GM18909 (cell line): ENCODE data around the gene UBAP1.
"Not testable (repeated sequence)": the region's sequence is repeated elsewhere in the genome, so short reads cannot be mapped to it uniquely, and the experiment has no call there.

ENCODE experiments used
- ATAC-seq: cut with Tn5 transposase; IDR thresholded peaks from one replicate; pipeline ENCODE4 v1.9.1; 2021; ENCODE audit warnings: mild to moderate bottlenecking; ENCODE audit not compliant: unreplicated experiment, poor library complexity

Gene UBAP1

DNA sequence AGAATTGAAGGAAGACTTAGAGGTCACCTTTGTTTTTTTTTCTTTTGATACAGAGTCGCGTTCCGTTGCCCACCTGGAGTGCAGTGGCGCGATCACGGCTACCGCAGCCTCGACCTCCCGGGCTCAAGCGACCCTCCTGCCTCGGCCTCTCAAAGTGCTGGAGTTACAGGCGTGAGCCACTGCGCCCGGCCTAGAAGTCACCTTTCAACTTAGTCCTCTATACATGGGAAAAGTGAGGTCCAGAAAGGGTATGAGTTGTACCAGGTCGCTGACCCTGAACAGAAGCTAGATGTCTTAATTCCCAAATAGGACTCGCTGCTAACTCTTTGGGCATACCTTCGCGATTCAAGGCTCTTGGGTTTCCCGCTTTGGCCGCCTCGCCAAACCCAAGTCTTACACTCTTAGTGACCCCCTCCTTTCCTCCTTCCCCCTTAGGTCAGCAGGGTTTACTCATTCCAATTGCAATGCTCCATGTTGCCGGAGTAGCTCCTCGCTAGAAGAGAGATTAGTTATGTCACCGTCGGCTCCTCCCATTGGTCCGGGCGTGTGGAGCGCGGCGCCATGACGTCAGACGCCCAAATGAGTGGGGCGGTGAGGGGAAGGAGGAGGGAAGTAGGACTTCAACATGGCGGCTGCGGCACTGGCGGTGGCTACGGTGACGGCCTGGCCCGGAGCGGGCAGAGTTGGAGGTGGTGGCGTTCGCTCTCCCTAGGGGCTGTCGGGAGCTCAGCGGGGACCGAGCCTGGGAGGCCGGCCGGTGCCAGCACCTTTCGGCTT, at the start of gene UBAP1:
TSS of gene UBAP1 (plus strand) at position 608 of the 777 bp plus-strand sequence. CDS start 41,872 bp downstream, outside the sequence.
- ATAC-seq, result peak; percentile 99

DNA sequence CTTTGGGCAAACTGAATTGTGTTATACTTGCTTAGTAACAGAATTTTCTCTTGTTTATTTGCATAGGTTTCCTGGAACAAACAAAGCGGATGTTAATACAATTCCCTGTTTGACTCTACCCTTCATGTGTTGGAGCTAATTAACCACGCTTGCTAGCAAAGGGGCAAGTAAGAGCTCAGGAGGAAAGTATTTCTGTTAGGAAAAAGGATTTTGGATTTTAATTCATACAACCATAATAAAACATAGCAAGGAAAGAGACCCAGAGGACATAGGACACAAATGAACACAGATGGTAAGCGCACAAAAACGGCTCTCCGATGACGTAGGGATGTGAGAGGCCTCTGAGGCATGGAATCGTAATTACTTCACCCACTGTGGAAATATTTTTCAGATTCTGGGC, 47.3 kb upstream of the UBAP1 start:
- no peak for ATAC-seq

DNA sequence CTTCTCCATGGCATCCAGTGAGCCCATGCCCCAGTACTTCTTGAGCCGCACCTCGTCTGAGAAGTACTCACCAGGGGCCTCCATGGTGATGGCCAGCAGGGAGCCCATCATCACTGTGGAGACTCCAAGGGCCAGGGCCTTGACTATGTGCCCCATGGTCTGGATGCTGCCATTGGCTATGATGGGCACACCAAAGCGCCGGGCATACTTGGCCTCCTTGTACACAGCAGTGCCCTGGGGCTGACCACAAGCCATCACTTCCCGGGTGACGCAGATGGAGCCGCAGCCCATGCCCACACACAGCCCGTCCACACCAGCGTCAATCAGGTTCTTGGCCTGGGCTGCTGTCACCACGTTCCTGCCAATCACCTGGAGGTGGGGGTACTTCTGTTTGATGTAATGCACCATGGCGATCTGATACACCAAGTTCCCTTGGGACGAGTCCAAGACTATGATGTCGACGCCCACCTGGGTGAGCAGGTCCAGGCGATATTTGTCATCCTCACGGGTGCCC, 45.4 kb upstream of the UBAP1 start:
- no peak for ATAC-seq

DNA sequence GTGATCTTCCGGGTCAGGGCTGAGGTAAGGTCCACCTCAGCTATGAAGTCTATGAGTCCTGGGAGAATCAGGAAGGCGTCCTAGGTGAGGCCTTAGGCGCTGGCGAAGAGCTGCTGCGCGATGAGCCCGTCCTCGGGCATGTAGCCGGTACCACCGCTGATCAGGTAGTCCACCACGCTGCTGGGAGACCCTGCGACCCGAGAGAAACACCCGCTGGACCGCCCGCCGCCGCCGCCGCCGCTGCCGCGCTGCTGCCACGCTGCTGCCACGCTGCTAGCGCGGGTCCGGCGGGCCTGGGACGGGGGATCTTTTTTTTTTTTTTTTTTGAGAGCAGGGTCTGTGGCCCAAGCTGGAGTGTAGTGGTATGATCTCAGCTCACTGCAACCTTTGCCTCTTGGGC, 44.3 kb upstream of the UBAP1 start:
- ATAC-seq, result no peak

DNA sequence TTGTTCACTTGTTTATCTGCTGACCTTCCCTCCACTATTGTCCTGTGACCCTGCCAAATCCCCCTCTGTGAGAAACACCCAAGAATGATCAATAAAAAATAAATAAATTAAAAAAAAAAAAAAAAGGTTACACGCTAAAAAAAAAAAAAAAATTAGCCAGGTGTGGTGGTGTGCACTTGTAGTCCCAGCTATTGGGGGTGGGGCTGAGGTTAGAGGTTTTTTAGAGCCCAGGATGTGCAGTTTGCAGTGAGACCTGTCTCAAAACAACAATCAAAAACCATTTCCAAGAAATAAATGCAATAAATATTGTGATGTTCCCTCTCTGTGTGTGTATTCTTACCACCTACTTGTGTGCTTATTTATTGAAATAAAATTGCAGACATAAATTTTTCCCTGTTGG, 40.2 kb upstream of the UBAP1 start:
- not testable (repeated sequence) for ATAC-seq

DNA sequence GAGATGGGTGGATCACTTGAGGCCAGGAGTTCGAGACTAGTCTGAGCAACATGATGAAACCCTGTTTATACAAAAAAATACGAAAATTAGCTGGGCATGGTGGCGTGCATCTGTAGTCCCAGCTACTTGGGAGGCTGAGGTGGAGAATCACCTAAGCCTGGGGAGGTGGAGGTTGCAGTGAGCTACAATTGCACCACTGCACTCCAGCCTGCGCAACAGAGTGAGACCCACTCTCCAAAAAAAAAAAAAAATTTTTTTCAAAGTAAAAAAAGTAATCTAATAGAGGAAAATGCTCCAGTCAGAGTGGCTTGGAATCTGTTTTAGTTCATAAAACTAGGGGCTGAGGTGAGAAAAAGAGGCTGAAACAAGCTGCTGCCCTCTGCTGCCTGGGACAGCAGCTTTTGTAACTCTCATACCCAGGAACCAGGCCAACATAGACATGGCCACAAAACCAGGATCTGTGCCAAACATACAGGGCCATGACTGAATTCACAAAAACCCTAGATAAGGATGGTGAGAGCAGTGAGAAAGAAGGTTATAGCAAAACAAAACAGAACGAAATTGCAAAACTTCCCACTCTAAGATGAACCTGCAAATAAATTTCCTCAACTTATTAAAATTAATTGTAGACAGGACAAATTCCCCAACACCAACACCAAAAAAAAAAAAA, 39.2 kb upstream of the UBAP1 start:
- ATAC-seq, result no peak

DNA sequence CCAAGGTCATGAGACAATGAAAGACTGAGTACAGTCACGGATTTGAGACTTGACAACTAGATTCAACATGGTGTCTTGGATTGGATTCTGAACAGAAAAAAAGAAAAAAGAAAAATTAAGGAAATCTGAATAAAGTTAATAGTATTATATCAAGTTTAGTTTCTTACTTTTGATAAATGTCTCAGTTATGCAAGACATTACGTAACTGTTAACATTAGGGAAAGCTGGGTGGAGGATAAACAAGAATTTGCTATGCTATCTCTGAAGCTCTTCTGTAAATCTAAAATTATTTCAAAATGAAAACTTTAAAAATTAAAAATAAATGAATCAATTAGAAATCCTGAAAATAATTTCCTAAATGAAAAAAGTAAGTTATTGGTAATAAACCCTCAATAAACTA, 38.0 kb upstream of the UBAP1 start:
- ATAC-seq, result no peak

DNA sequence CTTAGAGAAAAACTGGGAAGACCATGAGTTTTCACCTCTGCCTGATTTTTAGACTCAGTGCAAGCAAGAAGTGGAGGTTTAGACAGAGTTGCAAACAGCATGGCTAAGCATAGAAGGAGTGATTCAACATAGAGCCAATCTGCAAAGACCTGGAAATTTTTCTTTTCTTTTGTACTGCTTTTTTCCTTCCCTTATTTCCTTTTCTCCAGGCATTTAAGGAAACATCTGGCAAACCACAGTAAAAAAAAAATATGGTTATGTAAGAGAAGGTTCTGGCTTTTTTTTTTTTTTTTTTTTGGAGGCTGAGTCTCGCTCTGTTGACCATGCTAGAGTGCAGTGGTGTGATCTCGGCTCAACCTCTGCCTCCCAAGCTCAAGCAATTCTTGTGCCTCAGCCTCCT, 35.7 kb upstream of the UBAP1 start:
- no peak for ATAC-seq

DNA sequence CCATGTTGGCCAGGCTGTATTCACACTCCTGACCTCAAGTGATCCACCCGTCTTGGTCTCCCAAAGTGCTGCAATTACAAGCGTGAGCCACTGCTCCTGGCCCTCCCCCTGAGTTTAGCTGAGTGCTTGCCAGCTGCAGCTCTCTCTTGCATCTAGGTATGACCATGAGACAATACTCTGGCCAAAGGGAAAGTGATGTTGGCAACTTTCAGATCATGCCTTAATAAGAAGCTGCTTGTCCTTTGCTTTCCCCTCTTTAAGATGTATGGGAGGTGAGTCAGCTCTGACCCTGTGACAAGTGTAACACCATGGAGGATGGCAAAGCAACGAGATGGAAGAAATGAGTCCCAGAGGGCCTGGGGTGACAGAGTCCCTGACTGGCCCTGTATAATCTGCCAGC, 33.7 kb upstream of the UBAP1 start:
- no peak for ATAC-seq

DNA sequence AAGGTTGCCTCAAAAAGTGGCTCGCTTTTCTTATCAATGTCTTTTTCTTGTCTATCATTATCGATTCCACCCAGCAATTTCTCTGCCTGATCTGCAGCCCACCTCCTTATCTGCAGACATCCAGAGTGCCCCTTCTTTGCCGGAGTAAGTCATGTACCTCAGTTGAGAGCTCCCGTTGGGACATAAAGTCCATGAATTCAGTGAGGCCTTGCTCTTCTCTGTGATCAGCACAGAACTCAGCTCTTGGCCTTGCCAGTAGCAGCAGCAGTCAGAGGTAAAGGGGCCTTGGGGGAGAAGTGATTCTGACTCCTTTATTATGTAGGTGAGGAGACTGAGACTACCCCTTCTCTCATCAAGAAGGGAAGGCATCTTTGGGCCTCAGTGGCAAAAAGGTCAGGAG, 27.4 kb upstream of the UBAP1 start:
- no peak for ATAC-seq

DNA sequence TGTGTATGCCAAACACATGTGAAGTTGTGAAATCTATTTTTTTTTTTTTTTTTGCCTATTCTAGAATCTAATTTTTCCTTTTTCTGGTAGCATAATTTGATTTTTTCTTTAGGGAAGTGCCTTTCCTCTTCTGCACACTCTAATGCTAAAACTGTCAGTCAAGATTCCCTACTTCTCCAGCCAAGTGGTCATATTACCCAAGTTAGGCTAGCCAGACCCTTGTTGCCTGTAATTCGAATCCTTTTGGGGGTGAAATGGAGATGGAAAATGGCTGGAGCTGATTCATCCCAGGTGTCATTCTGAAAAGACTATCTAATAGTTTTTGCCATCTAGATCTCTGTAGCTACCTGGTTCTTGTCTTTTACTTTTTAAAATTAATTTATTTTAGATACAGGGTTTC, 24.8 kb upstream of the UBAP1 start:
- ATAC-seq, result no peak

DNA sequence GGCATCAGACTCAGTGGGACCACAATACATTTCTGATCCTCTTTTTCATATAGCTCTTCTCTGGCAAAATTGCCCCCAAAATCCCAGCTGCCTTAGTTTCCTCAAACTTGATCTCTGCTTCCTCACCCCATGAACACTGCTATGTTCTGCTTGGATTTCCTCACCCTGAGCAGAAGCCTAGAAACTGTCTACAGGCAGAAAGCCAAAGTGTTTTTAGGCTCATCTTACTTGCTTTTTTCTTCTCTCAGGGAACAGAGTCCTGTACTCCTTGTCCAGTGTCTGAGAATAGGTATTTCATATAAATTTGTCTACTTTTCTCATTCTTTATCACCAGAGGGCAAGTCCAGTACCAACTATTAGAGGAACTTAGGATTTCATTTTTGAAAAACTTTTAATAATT, 21.5 kb upstream of the UBAP1 start:
- ATAC-seq, result no peak

DNA sequence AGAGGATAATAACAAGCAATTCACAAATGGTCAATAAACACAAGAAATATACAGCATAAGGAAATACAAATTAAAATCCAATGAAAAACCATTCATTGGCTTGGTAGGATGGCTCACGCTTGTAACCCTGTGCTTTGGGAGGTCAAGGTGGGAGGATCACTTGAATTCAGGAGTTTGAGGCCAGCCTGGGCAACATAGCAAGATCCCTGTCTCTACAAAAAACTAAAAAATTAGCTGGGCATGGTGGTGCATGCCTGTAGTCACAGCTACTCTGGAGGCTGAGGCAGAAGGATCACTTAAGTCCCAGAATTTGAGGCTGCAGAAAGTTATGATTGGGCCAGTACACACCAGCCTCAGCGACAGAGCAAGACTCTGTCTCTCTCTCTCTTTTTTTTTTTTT, 20.9 kb upstream of the UBAP1 start:
- ATAC-seq, result no peak

DNA sequence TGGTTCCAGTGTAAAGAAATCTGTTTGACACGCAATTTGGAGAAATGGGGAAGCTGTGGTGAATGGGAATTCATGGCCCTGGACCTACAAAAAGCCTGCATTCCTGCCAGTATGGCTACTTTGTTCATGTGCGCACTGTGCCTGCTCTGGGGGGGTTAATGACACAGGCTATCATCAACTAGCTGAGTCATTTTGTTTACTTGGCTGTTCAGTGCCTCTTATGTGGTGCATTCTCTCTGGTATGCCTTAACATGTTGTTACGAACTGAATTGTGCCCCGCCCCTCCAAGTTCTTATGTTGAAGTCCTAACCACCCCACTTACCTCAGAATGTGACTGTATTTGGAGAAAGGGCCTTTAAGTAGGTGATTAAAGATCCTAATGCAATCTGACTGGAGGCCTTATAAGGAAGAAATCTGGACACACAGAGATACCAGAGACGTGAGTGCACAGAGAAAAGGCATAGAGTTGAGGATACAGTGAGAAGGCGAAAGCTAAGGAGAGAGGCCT, 20.4 kb upstream of the UBAP1 start:
- no peak for ATAC-seq

DNA sequence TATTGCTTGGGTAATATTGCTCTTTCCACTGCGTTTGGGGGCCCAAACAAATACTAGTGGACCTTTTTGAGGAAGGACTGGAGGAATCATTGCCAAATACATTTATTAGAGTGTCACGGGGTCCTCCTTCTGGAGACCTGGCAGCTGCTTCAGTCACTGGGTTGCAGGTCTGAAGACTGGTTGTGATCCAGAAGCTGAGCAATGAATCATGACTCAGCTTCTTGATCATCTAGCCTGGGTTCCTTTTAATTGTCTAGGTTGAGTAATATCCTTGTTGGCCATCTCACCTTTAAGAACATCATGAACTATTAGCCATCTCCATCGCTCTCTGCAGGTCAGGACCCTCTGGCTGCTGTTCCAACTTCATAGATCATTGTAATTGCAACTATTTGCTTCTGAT, 15.4 kb upstream of the UBAP1 start:
- no peak for ATAC-seq

DNA sequence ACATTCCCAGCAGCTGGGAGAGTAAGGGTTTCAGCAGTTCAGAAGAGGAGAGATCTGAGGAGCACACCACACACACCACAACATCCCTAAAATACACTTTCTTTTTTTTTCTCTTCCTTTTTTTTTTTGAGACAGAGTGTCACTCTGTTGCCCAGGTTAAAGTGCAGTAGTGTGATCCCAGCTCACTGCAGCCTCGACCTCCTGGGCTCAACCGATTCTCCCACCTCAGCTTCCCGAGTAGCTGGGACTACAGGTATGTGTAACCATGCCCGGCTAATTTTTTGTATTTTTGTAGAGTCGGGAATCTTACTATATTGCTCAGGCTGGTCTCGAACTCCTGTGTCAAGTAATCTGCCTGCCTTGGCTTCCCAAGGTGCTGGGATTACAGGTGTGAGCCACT, 9.7 kb upstream of the UBAP1 start:
- no peak for ATAC-seq

DNA sequence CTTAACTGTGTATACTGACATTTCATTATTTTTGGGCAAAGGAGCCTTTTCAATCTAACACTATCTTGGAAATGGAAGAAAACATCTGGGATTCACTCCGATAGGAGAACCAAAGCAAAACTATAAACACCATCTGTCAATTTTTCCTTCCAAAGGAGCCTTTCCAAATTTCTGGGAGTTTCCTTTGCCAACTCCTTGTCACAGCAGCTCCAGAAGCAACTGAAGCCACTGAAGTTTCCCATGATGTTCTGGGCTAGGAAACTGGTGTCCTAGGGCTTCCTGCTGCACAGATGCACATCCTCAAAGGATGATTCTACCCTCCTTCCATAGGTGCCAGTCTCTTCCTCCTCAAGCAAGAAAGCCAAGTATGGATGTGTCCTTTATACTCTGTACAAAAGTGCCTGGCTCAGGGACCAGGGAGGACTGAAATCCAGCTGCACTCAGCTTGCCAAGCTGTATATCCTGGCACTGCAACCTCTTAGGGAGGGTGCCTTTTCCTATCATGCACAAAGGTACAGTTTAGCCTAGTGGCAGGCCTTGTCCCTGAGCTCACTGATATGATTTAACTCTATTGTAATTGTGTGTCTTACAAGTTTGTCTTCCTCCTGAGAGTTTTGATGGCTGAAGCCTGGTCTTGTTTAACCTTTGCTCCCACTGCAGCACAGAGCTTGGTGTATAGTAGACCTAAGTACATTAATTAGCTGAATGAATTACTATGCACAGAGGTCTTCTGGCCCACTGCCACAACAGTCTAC, 8.4 kb upstream of the UBAP1 start:
- ATAC-seq, result no peak

DNA sequence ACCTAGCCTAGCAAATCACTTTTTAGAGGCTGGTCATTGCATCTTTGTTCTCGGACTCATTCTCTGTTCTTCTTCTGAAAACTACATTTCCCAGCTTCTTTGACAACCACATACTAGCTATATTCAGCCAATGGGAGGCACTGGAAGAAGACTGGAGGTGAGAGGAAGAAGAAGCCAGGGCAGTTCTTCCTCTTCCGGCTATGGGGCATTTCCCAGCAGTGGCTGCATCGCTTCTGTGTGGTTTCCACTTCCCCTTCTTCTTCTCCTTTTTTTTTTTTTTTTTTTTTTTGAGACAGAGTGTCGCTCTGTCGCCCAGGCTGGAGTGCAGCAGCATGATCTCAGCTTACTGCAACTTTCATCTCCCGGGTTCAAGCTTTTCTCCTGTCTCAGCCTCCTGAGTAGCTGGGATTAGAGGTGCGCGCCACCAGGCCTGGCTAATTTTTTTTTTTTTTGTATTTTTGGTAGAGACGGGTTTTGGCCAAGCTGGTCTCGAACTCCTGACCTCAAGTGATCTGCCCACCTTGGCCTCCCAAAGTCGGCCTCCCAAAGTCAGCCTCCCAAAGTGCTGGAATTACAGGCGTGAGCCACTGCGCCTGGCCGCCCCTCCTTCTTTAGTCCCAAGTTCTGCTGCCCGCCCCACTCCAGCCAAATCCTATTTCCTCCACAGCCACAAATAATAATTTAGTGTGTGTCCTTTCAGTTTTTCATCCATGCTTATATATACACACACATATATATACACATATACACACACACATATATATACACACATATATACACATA, 6.9 kb upstream of the UBAP1 start:
- ATAC-seq, result peak; percentile 71

DNA sequence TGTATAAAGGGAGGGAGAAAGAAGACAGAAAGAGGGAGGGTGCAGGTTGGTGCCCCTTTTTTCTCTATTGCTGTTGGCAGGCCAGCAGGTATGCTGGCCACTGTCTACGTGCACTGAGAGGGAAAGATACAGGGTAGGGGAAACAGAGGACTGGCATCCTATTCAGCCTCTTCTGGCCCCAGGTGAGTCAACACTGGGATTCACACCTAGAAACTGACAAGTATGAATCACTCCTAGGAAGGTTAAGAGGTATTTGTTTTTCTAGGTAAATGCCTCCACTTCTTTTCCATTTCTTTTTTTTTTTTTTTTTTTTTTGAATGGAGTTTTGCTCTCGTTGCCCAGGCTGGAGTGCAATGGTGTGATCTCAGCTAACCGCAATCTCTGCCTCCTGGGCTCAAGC, 2.8 kb upstream of the UBAP1 start:
- ATAC-seq, result no peak
